Liver (tissue), 3 donors: ENCODE data around the gene LRRC4.

ENCODE experiments used
- CTCF ChIP-seq: fragments of 150-350 bp; IDR thresholded peaks from 2 replicates; pipeline ENCODE4 v1.5.1; 2017; ENCODE audit warnings: improper control_type of control experiment, low read depth, low read length; ENCODE audit not compliant: missing input control
- EGR1 ChIP-seq, 2 donors: IDR thresholded peaks; 2 replicates each; pipeline ENCODE4 v1.6.1; 2016 to 2018; ENCODE audit warnings: antibody characterized with exemption in 2 of 2, low read depth in 2 of 2
- GABPA ChIP-seq, 2 donors: IDR thresholded peaks in 1 of 2; conservative IDR thresholded peaks in 1 of 2; 2 replicates each; pipeline ENCODE4 v1.6.1; 2016; ENCODE audit warnings: antibody characterized with exemption in 2 of 2, mild to moderate bottlenecking in 1 of 2, moderate library complexity in 1 of 2
- MAX ChIP-seq: IDR thresholded peaks from 2 replicates; pipeline ENCODE4 v1.6.1; 2016; ENCODE audit warnings: antibody characterized with exemption
- NR2F2 ChIP-seq: IDR thresholded peaks from 2 replicates; pipeline ENCODE4 v1.6.1; 2016; ENCODE audit warnings: antibody characterized with exemption
- RAD21 ChIP-seq, 2 donors: IDR thresholded peaks; 2 replicates each; pipeline ENCODE4 v1.6.1; 2016; ENCODE audit warnings: antibody characterized with exemption in 2 of 2, mild to moderate bottlenecking in 2 of 2
- REST ChIP-seq: IDR thresholded peaks from 2 replicates; pipeline ENCODE4 v1.6.1; 2016; ENCODE audit warnings: antibody characterized with exemption, mild to moderate bottlenecking
- SP1 ChIP-seq: IDR thresholded peaks from 2 replicates; pipeline ENCODE4 v1.6.1; 2018; ENCODE audit warnings: antibody characterized with exemption, mild to moderate bottlenecking
- TAF1 ChIP-seq: conservative IDR thresholded peaks from 2 replicates; pipeline ENCODE4 v1.6.1; 2016; ENCODE audit warnings: antibody characterized with exemption, mild to moderate bottlenecking
- YY1 ChIP-seq: IDR thresholded peaks from 2 replicates; pipeline ENCODE4 v1.6.1; 2016; ENCODE audit warnings: antibody characterized with exemption, mild to moderate bottlenecking
- TF ChIP-seq, protein P1 (sequence below): IDR thresholded peaks from 2 replicates; pipeline ENCODE4 v1.6.1; 2016; ENCODE audit warnings: antibody characterized with exemption
- donor health status: healthy.
- donor health status: healthy.

DNA sequence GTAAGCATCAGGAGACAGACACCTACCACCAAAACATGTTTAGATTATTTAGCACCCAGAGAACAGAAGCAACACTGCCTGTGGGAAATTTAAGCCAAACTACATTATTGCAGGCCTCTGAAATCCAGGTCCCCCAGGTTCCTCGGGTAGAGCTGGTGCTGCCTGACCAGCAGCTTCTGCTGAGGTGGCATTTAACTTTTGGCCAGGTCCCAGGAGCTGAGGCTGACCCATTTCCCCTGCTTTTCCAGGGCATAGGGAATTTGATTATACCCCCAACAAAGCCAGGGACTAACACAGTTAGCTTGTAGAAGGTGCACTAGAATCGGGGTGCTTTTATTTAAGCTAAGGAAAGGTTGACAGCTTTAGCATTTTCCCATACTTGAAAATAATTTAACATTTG is 4.7 kb downstream of the LRRC4 start:
- no peak for TF ChIP-seq CTCF
- no peak for TF ChIP-seq REST
- no peak for TF ChIP-seq RAD21 (IDR thresholded peaks at IDR 0.05)
- TF ChIP-seq, protein P1, sequence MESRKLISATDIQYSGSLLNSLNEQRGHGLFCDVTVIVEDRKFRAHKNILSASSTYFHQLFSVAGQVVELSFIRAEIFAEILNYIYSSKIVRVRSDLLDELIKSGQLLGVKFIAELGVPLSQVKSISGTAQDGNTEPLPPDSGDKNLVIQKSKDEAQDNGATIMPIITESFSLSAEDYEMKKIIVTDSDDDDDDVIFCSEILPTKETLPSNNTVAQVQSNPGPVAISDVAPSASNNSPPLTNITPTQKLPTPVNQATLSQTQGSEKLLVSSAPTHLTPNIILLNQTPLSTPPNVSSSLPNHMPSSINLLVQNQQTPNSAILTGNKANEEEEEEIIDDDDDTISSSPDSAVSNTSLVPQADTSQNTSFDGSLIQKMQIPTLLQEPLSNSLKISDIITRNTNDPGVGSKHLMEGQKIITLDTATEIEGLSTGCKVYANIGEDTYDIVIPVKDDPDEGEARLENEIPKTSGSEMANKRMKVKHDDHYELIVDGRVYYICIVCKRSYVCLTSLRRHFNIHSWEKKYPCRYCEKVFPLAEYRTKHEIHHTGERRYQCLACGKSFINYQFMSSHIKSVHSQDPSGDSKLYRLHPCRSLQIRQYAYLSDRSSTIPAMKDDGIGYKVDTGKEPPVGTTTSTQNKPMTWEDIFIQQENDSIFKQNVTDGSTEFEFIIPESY, result no peak
- no peak for TF ChIP-seq MAX
- TF ChIP-seq GABPA (IDR thresholded peaks at IDR 0.05 in 1 of 2, conservative IDR thresholded peaks at IDR 0.05 in 1 of 2), result no peak
- TF ChIP-seq NR2F2, result no peak
- TF ChIP-seq YY1, result no peak
- TF ChIP-seq SP1, result no peak
- TF ChIP-seq EGR1 (IDR thresholded peaks at IDR 0.05; ENCODE audit: low read depth in 2 of 2), result no peak
- no peak for TF ChIP-seq TAF1
